ENCODE data around the gene ZNF467.

- TF ChIP-seq CTCF (IDR thresholded peaks at IDR 0.05) (no peak), POLR2A (IDR thresholded peaks at IDR 0.05) (no peak)
Measured at GRCh38 chr7:149761307-149761706, 12.1 kb downstream of the ZNF467 start.

Data from body of pancreas (tissue), 4 donors.